PC-3 (cell line): ENCODE results near the gene TKT. TPM values are rescaled to one million over a fixed set of nuclear protein-coding genes. Genes with fewer than 3 reads are reported as not detected.

Experiments used
- ATAC-seq: fragments of 200-7000 bp; cut with Tn5 transposase; 2 replicates; pipeline ENCODE4 v1.9.1; 2020; ENCODE audit warnings: mild to moderate bottlenecking, moderate library complexity
- BruUV-seq: library from RNA; stranded (reverse); fragments of 400-500 nt; replicated peaks from 2 replicates; lab custom pipeline; 2021; lab: Mats Ljungman, UMichigan
- CTCF ChIA-PET: fragments of 300-600 bp; sonication (Branson Sonifier 250); formaldehyde crosslinking; loops from one replicate; lab custom pipeline; 2022; ENCODE audit warnings: antibody characterized with exemption; lab: Charles Lee
- POLR2A ChIA-PET: fragments of 300-600 bp; sonication (Branson Sonifier 250); formaldehyde crosslinking; loops from one replicate; lab custom pipeline; 2022; ENCODE audit warnings: antibody characterized with exemption; ENCODE audit not compliant: unreplicated experiment; lab: Charles Lee
- DNase-seq: peaks from one replicate; pipeline ENCODE4 v3.0.0-alpha.2; 2015
- H2AFZ ChIP-seq: fragments of 300-600 bp; sonication (generic); 2 replicates; pipeline ENCODE4 v1.6.0; 2016; ENCODE audit warnings: antibody characterized with exemption, low read length
- H3F3A ChIP-seq: fragments of 300-600 bp; sonication (generic); one replicate; pipeline ENCODE4 v1.6.0; 2017; ENCODE audit warnings: antibody characterized with exemption, low read length, control low read depth, mild to moderate bottlenecking; ENCODE audit not compliant: unreplicated experiment
- H3K27ac ChIP-seq: fragments of 300-600 bp; sonication (generic); 2 replicates; pipeline ENCODE4 v1.5.1; 2016; ENCODE audit warnings: mild to moderate bottlenecking, low read length
- H3K27me3 ChIP-seq: fragments of 300-600 bp; sonication (generic); 2 replicates; pipeline ENCODE4 v1.6.1; 2016; ENCODE audit warnings: low read length, mixed read lengths
- H3K36me3 ChIP-seq: fragments of 300-600 bp; sonication (generic); 2 replicates; pipeline ENCODE4 v1.6.1; 2016; ENCODE audit warnings: low read depth, mixed run types, low read length, mixed read lengths
- H3K4me1 ChIP-seq: fragments of 300-600 bp; sonication (generic); 2 replicates; pipeline ENCODE4 v1.5.1; 2016; ENCODE audit warnings: low read length; ENCODE audit not compliant: insufficient read depth
- H3K4me2 ChIP-seq: fragments of 300-600 bp; sonication (generic); 2 replicates; pipeline ENCODE4 v1.6.0; 2016; ENCODE audit warnings: low read length
- H3K4me3 ChIP-seq: fragments of 300-600 bp; sonication (generic); 2 replicates; pipeline ENCODE4 v1.5.1; 2016; ENCODE audit warnings: mild to moderate bottlenecking, low read length, mixed read lengths
- H3K79me2 ChIP-seq: fragments of 300-600 bp; sonication (generic); 2 replicates; pipeline ENCODE4 v1.6.1; 2017; ENCODE audit warnings: low read length, mixed read lengths
- H3K9ac ChIP-seq: fragments of 300-600 bp; sonication (generic); 2 replicates; pipeline ENCODE4 v1.6.0; 2016; ENCODE audit warnings: mild to moderate bottlenecking, low read length
- H3K9me2 ChIP-seq: fragments of 300-600 bp; sonication (generic); replicated peaks from 2 replicates; pipeline ENCODE4 v1.6.1; 2016; ENCODE audit warnings: mixed run types, low read length, mixed read lengths
- H3K9me3 ChIP-seq: fragments of 300-600 bp; sonication (generic); 2 replicates; pipeline ENCODE4 v1.6.1; 2016; ENCODE audit warnings: low read length, mixed read lengths
- H4K20me1 ChIP-seq: fragments of 300-600 bp; sonication (generic); 2 replicates; pipeline ENCODE4 v1.6.1; 2016; ENCODE audit warnings: low read length, mixed read lengths
- EZH2 ChIP-seq: fragments of 300-600 bp; sonication (generic); IDR thresholded peaks from one replicate; pipeline ENCODE4 v1.6.1; 2017; ENCODE audit warnings: antibody characterized with exemption, mild to moderate bottlenecking, low read length; ENCODE audit not compliant: unreplicated experiment
- EZH2phosphoT487 ChIP-seq: fragments of 300-600 bp; sonication (generic); IDR thresholded peaks from 2 replicates; pipeline ENCODE4 v1.6.1; 2018; ENCODE audit warnings: mild to moderate bottlenecking, antibody characterized with exemption, low read length, borderline replicate concordance
- intact Hi-C: fragments of 100-400 bp; cut with micrococcal nuclease; formaldehyde crosslinking; loops from 2 replicates; pipeline ENCODE4 v1.9.0; 2023
- total RNA-seq: library from RNA; depleted of rRNA; stranded (reverse); fragments of >200 nt; gene quantifications from 2 replicates; pipeline ENCODE4 v1.2.3, GENCODE V29; 2014
- TF ChIP-seq, protein P1 (sequence below): fragments of 300-600 bp; sonication (generic); conservative IDR thresholded peaks from 2 replicates; pipeline ENCODE4 v1.5.1; 2017; ENCODE audit warnings: antibody characterized with exemption, low read depth, mild to moderate bottlenecking, low read length

Gene TKT
- total RNA-seq, 1 experiment from 2014 or later, result 486 TPM

DNA sequence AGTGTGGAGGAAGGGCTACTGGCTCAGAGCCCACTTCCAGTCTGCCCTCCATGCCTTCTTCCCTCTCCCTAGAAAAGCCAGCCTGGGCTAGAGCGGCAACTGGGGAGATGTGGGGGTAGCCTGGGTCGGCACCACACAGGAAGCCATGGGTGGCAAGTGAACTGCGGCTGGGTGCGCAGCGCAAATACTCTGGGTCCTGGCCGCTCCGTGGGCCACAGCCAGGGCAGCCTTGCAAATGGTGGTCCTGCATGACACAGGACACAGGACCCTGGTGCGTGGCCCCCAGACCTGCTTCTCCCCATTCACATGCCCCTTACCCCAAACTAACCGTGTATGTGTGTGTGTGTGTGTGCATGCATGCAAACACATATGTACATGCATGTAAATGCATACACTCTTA lies 69.1 kb downstream of the TKT start:
- no peaks in the 10 kb centered on the region; the same call in 1 of the 2 replicates for H3K4me1 ChIP-seq
- DNase-seq (no peak), ATAC-seq (no peak)
- H3K4me2 ChIP-seq, result no peak overlapping the region
- no peaks in the 10 kb centered on the region for H3K9me3 ChIP-seq
- H3K79me2 ChIP-seq, result no peaks in the 10 kb centered on the region
- BruUV-seq, result no TSS peak
- H3K27me3 ChIP-seq, result no peaks in the 10 kb centered on the region
- H3F3A ChIP-seq, result no peaks in the 10 kb centered on the region
- H3K9me2 ChIP-seq, result no peaks in the 10 kb centered on the region
- TF ChIP-seq EZH2phosphoT487, result no peak
- TF ChIP-seq, protein P1, sequence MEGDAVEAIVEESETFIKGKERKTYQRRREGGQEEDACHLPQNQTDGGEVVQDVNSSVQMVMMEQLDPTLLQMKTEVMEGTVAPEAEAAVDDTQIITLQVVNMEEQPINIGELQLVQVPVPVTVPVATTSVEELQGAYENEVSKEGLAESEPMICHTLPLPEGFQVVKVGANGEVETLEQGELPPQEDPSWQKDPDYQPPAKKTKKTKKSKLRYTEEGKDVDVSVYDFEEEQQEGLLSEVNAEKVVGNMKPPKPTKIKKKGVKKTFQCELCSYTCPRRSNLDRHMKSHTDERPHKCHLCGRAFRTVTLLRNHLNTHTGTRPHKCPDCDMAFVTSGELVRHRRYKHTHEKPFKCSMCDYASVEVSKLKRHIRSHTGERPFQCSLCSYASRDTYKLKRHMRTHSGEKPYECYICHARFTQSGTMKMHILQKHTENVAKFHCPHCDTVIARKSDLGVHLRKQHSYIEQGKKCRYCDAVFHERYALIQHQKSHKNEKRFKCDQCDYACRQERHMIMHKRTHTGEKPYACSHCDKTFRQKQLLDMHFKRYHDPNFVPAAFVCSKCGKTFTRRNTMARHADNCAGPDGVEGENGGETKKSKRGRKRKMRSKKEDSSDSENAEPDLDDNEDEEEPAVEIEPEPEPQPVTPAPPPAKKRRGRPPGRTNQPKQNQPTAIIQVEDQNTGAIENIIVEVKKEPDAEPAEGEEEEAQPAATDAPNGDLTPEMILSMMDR, result no peak
- no peak for TF ChIP-seq EZH2
- H3K4me3 ChIP-seq, result no peak overlapping the region
- peaks cover 28% of the 10 kb centered on the region for H3K36me3 ChIP-seq
- no peaks in the 10 kb centered on the region for H4K20me1 ChIP-seq
- intact Hi-C loops, result no loop called here
- no peak overlapping the region for H2AFZ ChIP-seq
- H3K9ac ChIP-seq, result no peak overlapping the region
- H3K27ac ChIP-seq, result no peak overlapping the region
- ChIA-PET CTCF (interaction anchor here (0.6 kb wide), 1 partner anchor 70 kb away, joined by 4 read pairs; no protein-coding TSS in a partner anchor), POLR2A (no interaction called here)

DNA sequence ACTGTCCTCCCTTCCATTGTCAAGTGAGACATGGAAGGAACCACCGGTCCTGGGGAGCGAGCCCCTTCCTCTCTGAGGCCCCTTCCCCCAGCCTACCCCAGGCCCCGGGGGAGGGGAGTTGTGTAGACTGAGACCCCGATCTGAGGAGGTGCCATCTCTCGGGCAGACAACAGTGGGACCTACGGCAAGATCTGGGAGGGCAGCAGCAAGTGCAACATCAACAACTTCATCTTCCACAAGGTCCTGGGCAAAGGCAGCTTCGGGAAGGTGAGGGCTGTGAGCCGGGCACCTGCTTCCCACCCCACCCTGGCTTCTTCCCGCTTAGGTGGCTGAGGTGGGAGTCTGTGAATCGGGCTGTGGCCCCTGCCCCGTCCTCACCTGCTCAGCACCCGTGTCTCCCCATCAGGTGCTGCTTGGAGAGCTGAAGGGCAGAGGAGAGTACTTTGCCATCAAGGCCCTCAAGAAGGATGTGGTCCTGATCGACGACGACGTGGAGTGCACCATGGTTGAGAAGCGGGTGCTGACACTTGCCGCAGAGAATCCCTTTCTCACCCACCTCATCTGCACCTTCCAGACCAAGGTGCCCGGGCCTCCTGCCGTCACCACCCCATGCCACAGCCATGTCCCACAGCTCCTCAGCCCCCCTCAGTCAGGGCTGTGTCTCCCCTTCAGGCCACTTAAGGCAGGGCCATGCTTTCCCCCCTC lies 69.9 kb downstream of the TKT start:
- Histone ChIP-seq H3K36me3 (peaks cover 32% of the 10 kb centered on the region), H3K27ac (no peak overlapping the region), H3K4me2 (no peak overlapping the region), H3F3A (no peaks in the 10 kb centered on the region), H2AFZ (no peak overlapping the region), H3K4me3 (no peak overlapping the region), H3K9ac (no peak overlapping the region), H3K79me2 (no peaks in the 10 kb centered on the region), H3K27me3 (no peaks in the 10 kb centered on the region), H3K9me2 (no peaks in the 10 kb centered on the region), H3K4me1 (no peaks in the 10 kb centered on the region; the same call in 1 of the 2 replicates), H4K20me1 (no peaks in the 10 kb centered on the region), H3K9me3 (no peaks in the 10 kb centered on the region)
- TF ChIP-seq EZH2phosphoT487 (no peak), EZH2 (no peak)
- TF ChIP-seq, protein P1, result no peak
- ChIA-PET CTCF (no interaction called here), POLR2A (no interaction called here)
- intact Hi-C loops, result no loop called here
- no peak for ATAC-seq
- DNase-seq, result no peak
- no TSS peak for BruUV-seq

DNA sequence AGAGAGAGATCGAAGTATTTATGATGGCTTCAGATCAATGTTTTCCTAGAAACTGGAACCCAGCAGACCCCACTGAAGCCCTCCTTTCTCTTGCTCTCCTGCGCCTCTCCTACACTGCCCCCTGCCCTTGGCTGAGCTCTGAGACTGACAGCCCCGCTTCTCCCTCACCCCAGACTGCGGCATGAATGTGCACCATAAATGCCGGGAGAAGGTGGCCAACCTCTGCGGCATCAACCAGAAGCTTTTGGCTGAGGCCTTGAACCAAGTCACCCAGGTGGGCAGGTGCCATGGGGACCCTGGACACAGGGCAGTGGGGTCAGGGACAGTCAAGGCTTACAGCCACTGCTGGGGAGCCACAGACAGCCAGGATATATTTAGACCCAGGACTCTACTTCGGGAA lies 71.1 kb downstream of the TKT start:
- Histone ChIP-seq H3F3A (no peaks in the 10 kb centered on the region), H3K9me3 (no peaks in the 10 kb centered on the region), H3K9ac (no peak overlapping the region), H3K79me2 (no peaks in the 10 kb centered on the region), H3K9me2 (no peaks in the 10 kb centered on the region), H3K4me1 (no peaks in the 10 kb centered on the region; the same call in 1 of the 2 replicates), H3K4me3 (no peak overlapping the region), H4K20me1 (no peaks in the 10 kb centered on the region), H3K27ac (no peak overlapping the region), H3K36me3 (peaks cover 34% of the 10 kb centered on the region), H2AFZ (no peak overlapping the region), H3K4me2 (no peak overlapping the region), H3K27me3 (no peaks in the 10 kb centered on the region)
- intact Hi-C loops, result no loop called here
- ChIA-PET CTCF (no interaction called here), POLR2A (no interaction called here)
- no TSS peak for BruUV-seq
- TF ChIP-seq EZH2 (no peak), EZH2phosphoT487 (no peak)
- TF ChIP-seq, protein P1, result no peak
- ATAC-seq, result no peak
- no peak for DNase-seq
